GM12878 (cell line): ENCODE measurements around the gene CTDP1. TPM values are rescaled to one million over a fixed set of nuclear protein-coding genes. Genes with fewer than 3 reads are reported as not detected.

Experiments used
- ATAC-seq: fragments of 200-7000 bp; cut with Tn5 transposase; 3 replicates; pipeline ENCODE4 v1.9.1; 2020; ENCODE audit warnings: mild to moderate bottlenecking, moderate library complexity
- BruUV-seq: library from RNA; stranded (reverse); fragments of 400-500 nt; replicated peaks from 2 replicates; lab custom pipeline; 2021; lab: Mats Ljungman, UMichigan
- CTCF ChIA-PET: fragments of 300-600 bp; sonication (Branson Sonifier 250); formaldehyde crosslinking; extraction: SDS; loops from one replicate; lab custom pipeline; 2021; ENCODE audit warnings: inconsistent platforms; lab: Yijun Ruan, JAX
- POLR2A ChIA-PET: fragments of 350-600 bp; formaldehyde crosslinking; extraction: SDS; loops from one replicate; lab custom pipeline; 2021; ENCODE audit warnings: inconsistent platforms; lab: Charles Lee
- RAD21 ChIA-PET: fragments of 300-600 bp; sonication (Branson Sonifier 250); formaldehyde crosslinking; loops from one replicate; lab custom pipeline; 2023; ENCODE audit warnings: antibody characterized with exemption; ENCODE audit not compliant: unreplicated experiment; lab: Charles Lee
- SMC1A ChIA-PET: fragments of 300-600 bp; sonication (Branson Sonifier 250); formaldehyde crosslinking; loops from one replicate; lab custom pipeline; 2023; ENCODE audit not compliant: unreplicated experiment, uncharacterized antibody; lab: Charles Lee
- DNase-seq: peaks from one replicate; pipeline ENCODE4 v3.0.0-alpha.2; 2011; ENCODE audit warnings: low read depth, low spot score
- FAIRE-seq: peaks from 3 replicates; lab custom pipeline; 2011; peaks lifted over from hg19 to GRCh38; lab: Jason Lieb, UNC
- H2AFZ ChIP-seq: 2 replicates; pipeline ENCODE4 v1.6.0; 2011; ENCODE audit warnings: low read depth, low read length, control low read depth; ENCODE audit not compliant: control insufficient read depth
- H3K27ac ChIP-seq: 2 replicates; pipeline ENCODE4 v1.5.1; 2011; ENCODE audit warnings: control low read depth; ENCODE audit not compliant: control insufficient read depth, insufficient read depth
- H3K27me3 ChIP-seq, 2 experiments: replicated peaks in 1 of 2; 2 replicates each; pipeline versions ENCODE4 v1.6.0 to v1.6.1; 2011; ENCODE audit warnings: low read length in 1 of 2; ENCODE audit not compliant: control insufficient read depth in 2 of 2, insufficient read depth in 2 of 2
- H3K36me3 ChIP-seq, 2 experiments: 2 replicates each; pipeline ENCODE4 v1.5.1; 2011; ENCODE audit warnings: low read length in 1 of 2; ENCODE audit not compliant: control insufficient read depth in 2 of 2, insufficient read depth in 2 of 2
- H3K4me1 ChIP-seq: 2 replicates; pipeline ENCODE4 v1.6.1; 2011; ENCODE audit warnings: mild to moderate bottlenecking, low read length, moderate library complexity, mixed read lengths; ENCODE audit not compliant: control insufficient read depth, insufficient read depth
- H3K4me2 ChIP-seq: 2 replicates; pipeline ENCODE4 v1.6.0; 2011; ENCODE audit warnings: control low read depth; ENCODE audit not compliant: control insufficient read depth, insufficient read depth
- H3K4me3 ChIP-seq: fragments of 200-600 bp; sonication (generic); 2 replicates; pipeline ENCODE4 v1.5.1; 2016
- H3K79me2 ChIP-seq: 2 replicates; pipeline ENCODE4 v1.6.0; 2011; ENCODE audit warnings: low read length; ENCODE audit not compliant: control insufficient read depth, insufficient read depth
- H3K9ac ChIP-seq: 2 replicates; pipeline ENCODE4 v1.8.0; 2011; ENCODE audit warnings: low read length, control low read depth, mixed read lengths; ENCODE audit not compliant: control insufficient read depth, insufficient read depth
- H3K9me3 ChIP-seq: replicated peaks from 3 replicates; pipeline ENCODE4 v1.5.1; 2011; ENCODE audit warnings: mild to moderate bottlenecking, low read length; ENCODE audit not compliant: control insufficient read depth, insufficient read depth
- H4K20me1 ChIP-seq: 2 replicates; pipeline ENCODE4 v1.6.0; 2011; ENCODE audit not compliant: control insufficient read depth, insufficient read depth
- MEF2B ChIP-seq: fragments of 450-650 bp; IDR thresholded peaks from 2 replicates; pipeline ENCODE4 v1.6.1; 2018; ENCODE audit warnings: mild to moderate bottlenecking, moderate library complexity; ENCODE audit not compliant: partially characterized antibody, poor library complexity, severe bottlenecking
- MTA2 ChIP-seq: fragments of 450-650 bp; IDR thresholded peaks from 2 replicates; pipeline ENCODE4 v1.6.1; 2016; ENCODE audit warnings: low read depth, mild to moderate bottlenecking, moderate library complexity
- PAX8 ChIP-seq: fragments of 450-650 bp; IDR thresholded peaks from 2 replicates; pipeline ENCODE4 v1.6.1; 2017; ENCODE audit warnings: mild to moderate bottlenecking, moderate library complexity
- POLR2AphosphoS2 ChIP-seq: IDR thresholded peaks from 2 replicates; pipeline ENCODE4 v1.6.1; 2011; ENCODE audit warnings: low read depth, mild to moderate bottlenecking, low read length, improper control_type of control experiment, moderate library complexity
- RCOR1 ChIP-seq: conservative IDR thresholded peaks from 2 replicates; pipeline ENCODE4 v1.6.1; 2012; ENCODE audit warnings: low read depth, low read length, improper control_type of control experiment
- RUNX3 ChIP-seq: IDR thresholded peaks from 2 replicates; pipeline ENCODE4 v1.6.1; 2012; ENCODE audit warnings: low read length, inconsistent platforms
- SMAD5 ChIP-seq: IDR thresholded peaks from 2 replicates; pipeline ENCODE4 v1.6.1; 2016; ENCODE audit warnings: antibody characterized with exemption, low read depth
- SMC3 ChIP-seq: IDR thresholded peaks from 2 replicates; pipeline ENCODE4 v1.6.1; 2011; ENCODE audit warnings: low read length, improper control_type of control experiment, borderline replicate concordance
- SPI1 ChIP-seq: IDR thresholded peaks from 2 replicates; pipeline ENCODE4 v1.6.1; 2011; ENCODE audit warnings: low read depth, mild to moderate bottlenecking, low read length, moderate library complexity, borderline replicate concordance; ENCODE audit not compliant: insufficient read depth
- YBX1 ChIP-seq: fragments of 450-650 bp; IDR thresholded peaks from 2 replicates; pipeline ENCODE4 v1.6.1; 2016; ENCODE audit warnings: antibody characterized with exemption
- ZNF207 ChIP-seq: fragments of 450-650 bp; IDR thresholded peaks from 2 replicates; pipeline ENCODE4 v1.6.1; 2014; ENCODE audit warnings: antibody characterized with exemption, mild to moderate bottlenecking, borderline replicate concordance
- ZNF384 ChIP-seq: IDR thresholded peaks from 2 replicates; pipeline ENCODE4 v1.6.1; 2012; ENCODE audit warnings: low read depth, mild to moderate bottlenecking, low read length, improper control_type of control experiment, borderline replicate concordance
- WGBS: methylation state at CpG from one replicate; pipeline ENCODE4 v1.1.6; 2016; ENCODE audit warnings: low lambda C conversion rate; ENCODE audit not compliant: insufficient replicate concordance, insufficient coverage; ENCODE audit errors: missing lambda C conversion rate; 5-methylcytosine and 5-hydroxymethylcytosine counted together
- in situ Hi-C: fragments of 300-500 bp; cut with MboI; formaldehyde crosslinking; loops from 9 replicates; pipeline ENCODE4 v1.14.3; 2018; ENCODE audit warnings: mixed read lengths
- intact Hi-C: fragments of 100-400 bp; cut with micrococcal nuclease; formaldehyde crosslinking; loops from one replicate; pipeline ENCODE4 v1.14.2; 2022; ENCODE audit not compliant: unreplicated experiment
- polyA plus RNA-seq, 11 experiments: library from polyadenylated mRNA; depleted of rRNA in 4 of 11; unstranded in 6 of 11; stranded (reverse) in 5 of 11; fragments of >200 nt; fragmentation: Nextera tagmentation in 4 of 11; fragmentation: Illumina TruSeq in 1 of 11; extraction: Ambion mirVana in 4 of 11; extraction: Trizol in 1 of 11; gene quantifications; 1 replicate in 1 of 11; 2 replicates in 10 of 11; pipeline versions ENCODE4 v1.2.1 to v1.2.3, GENCODE V29; 2011 to 2016; ENCODE audit warnings: inconsistent platforms in 2 of 11, missing spikeins in 2 of 11, low read depth in 1 of 11
- total RNA-seq, 4 experiments: library from RNA; depleted of rRNA in 3 of 4; stranded (reverse); fragments of >200 nt in 3 of 4; fragmentation: Illumina TruSeq in 1 of 4; extraction: Trizol in 1 of 4; gene quantifications; 2 replicates each; pipeline versions ENCODE4 v1.2.1 to v1.2.3, GENCODE V29; 2013 to 2021
- TF ChIP-seq, protein P1 (sequence below): fragments of 450-650 bp; IDR thresholded peaks from 2 replicates; pipeline ENCODE4 v1.6.1; 2014; ENCODE audit warnings: mild to moderate bottlenecking
- TF ChIP-seq, protein P2 (sequence below): fragments of 450-650 bp; IDR thresholded peaks from 2 replicates; pipeline ENCODE4 v1.6.1; 2017; ENCODE audit warnings: antibody characterized with exemption, mild to moderate bottlenecking, moderate library complexity
- TF ChIP-seq, protein P3 (sequence below): IDR thresholded peaks from 2 replicates; pipeline ENCODE4 v1.6.1; 2012; ENCODE audit warnings: improper control_type of control experiment, low read depth, low read length; ENCODE audit not compliant: insufficient replicate concordance

CTDP1 gene
- total and polyA plus RNA-seq, 10 of the 15 experiments (the other 5 are each of a cell fraction or from before 2014, with no cell fraction given), result 0.32 to 31.3 (median 8.8) TPM

DNA sequence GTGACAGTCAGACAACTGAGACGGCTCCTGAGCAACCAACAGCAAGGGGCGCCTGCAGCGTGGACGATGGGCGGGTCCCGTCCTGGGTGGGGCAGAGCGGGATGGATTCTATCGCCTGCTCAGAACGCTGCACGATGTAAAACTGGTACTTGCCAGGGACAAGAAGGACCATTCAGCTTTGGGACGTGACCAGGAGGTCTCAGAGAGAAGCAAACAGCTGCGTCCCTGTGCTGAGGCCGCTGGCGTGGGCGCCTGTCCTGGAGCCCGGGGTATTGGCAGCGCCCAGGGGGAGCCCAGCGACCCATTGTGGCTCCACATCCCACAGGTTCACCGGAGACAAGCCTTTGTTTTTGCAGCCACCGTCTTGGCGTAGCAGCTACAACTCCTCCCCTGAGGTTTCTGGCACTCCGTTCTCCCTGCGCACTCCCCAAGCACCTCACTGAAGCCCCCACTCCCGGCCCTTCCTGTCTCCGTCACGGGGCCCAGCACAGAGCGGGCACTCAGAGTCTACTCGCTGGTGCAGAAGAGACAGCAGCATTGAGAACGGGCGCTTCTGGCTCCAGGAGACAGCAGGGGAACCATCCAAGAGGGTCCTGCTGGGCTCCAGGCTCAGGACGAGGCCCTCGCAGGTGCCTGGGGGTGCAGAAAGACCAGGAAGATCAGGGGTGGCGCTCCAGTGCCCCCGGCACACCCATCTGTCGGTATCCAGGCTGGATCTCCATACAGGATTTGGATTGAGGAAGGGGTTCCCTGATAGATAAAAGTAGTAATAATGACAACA is 96.0 kb downstream of the CTDP1 start:
- H2AFZ ChIP-seq, result no peak overlapping the region
- no peaks in the 10 kb centered on the region for H3K79me2 ChIP-seq
- ChIA-PET CTCF (no interaction called here), POLR2A (no interaction called here), SMC1A (no interaction called here), RAD21 (no interaction called here)
- intact Hi-C loops, result no loop called here
- FAIRE-seq (no peak), ATAC-seq (no peak), DNase-seq (no peak)
- no TSS peak for BruUV-seq
- H3K36me3 ChIP-seq, result no peaks in the 10 kb centered on the region
- H3K9ac ChIP-seq, result no peak overlapping the region
- H3K27me3 ChIP-seq, result no peaks in the 10 kb centered on the region
- H3K27ac ChIP-seq, result no peak overlapping the region
- peaks cover 2% of the 10 kb centered on the region; the same call in 1 of the 3 replicates for H3K9me3 ChIP-seq
- in situ Hi-C loops, result no loop called here
- H3K4me1 ChIP-seq, result no peaks in the 10 kb centered on the region
- H3K4me3 ChIP-seq, result no peak overlapping the region
- no peaks in the 10 kb centered on the region for H4K20me1 ChIP-seq
- WGBS, result 54% methylated on average over 35 of the region's 35 CpGs
- H3K4me2 ChIP-seq, result no peak overlapping the region
- TF ChIP-seq, protein P1, sequence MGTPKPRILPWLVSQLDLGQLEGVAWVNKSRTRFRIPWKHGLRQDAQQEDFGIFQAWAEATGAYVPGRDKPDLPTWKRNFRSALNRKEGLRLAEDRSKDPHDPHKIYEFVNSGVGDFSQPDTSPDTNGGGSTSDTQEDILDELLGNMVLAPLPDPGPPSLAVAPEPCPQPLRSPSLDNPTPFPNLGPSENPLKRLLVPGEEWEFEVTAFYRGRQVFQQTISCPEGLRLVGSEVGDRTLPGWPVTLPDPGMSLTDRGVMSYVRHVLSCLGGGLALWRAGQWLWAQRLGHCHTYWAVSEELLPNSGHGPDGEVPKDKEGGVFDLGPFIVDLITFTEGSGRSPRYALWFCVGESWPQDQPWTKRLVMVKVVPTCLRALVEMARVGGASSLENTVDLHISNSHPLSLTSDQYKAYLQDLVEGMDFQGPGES, result no peak
- TF ChIP-seq SMAD5, result no peak
- no peak for TF ChIP-seq RCOR1
- no peak for TF ChIP-seq ZNF384
- TF ChIP-seq, protein P2, sequence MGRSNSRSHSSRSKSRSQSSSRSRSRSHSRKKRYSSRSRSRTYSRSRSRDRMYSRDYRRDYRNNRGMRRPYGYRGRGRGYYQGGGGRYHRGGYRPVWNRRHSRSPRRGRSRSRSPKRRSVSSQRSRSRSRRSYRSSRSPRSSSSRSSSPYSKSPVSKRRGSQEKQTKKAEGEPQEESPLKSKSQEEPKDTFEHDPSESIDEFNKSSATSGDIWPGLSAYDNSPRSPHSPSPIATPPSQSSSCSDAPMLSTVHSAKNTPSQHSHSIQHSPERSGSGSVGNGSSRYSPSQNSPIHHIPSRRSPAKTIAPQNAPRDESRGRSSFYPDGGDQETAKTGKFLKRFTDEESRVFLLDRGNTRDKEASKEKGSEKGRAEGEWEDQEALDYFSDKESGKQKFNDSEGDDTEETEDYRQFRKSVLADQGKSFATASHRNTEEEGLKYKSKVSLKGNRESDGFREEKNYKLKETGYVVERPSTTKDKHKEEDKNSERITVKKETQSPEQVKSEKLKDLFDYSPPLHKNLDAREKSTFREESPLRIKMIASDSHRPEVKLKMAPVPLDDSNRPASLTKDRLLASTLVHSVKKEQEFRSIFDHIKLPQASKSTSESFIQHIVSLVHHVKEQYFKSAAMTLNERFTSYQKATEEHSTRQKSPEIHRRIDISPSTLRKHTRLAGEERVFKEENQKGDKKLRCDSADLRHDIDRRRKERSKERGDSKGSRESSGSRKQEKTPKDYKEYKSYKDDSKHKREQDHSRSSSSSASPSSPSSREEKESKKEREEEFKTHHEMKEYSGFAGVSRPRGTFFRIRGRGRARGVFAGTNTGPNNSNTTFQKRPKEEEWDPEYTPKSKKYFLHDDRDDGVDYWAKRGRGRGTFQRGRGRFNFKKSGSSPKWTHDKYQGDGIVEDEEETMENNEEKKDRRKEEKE, result no peak
- TF ChIP-seq SPI1, result no peak
- no peak for TF ChIP-seq PAX8
- TF ChIP-seq, protein P3, sequence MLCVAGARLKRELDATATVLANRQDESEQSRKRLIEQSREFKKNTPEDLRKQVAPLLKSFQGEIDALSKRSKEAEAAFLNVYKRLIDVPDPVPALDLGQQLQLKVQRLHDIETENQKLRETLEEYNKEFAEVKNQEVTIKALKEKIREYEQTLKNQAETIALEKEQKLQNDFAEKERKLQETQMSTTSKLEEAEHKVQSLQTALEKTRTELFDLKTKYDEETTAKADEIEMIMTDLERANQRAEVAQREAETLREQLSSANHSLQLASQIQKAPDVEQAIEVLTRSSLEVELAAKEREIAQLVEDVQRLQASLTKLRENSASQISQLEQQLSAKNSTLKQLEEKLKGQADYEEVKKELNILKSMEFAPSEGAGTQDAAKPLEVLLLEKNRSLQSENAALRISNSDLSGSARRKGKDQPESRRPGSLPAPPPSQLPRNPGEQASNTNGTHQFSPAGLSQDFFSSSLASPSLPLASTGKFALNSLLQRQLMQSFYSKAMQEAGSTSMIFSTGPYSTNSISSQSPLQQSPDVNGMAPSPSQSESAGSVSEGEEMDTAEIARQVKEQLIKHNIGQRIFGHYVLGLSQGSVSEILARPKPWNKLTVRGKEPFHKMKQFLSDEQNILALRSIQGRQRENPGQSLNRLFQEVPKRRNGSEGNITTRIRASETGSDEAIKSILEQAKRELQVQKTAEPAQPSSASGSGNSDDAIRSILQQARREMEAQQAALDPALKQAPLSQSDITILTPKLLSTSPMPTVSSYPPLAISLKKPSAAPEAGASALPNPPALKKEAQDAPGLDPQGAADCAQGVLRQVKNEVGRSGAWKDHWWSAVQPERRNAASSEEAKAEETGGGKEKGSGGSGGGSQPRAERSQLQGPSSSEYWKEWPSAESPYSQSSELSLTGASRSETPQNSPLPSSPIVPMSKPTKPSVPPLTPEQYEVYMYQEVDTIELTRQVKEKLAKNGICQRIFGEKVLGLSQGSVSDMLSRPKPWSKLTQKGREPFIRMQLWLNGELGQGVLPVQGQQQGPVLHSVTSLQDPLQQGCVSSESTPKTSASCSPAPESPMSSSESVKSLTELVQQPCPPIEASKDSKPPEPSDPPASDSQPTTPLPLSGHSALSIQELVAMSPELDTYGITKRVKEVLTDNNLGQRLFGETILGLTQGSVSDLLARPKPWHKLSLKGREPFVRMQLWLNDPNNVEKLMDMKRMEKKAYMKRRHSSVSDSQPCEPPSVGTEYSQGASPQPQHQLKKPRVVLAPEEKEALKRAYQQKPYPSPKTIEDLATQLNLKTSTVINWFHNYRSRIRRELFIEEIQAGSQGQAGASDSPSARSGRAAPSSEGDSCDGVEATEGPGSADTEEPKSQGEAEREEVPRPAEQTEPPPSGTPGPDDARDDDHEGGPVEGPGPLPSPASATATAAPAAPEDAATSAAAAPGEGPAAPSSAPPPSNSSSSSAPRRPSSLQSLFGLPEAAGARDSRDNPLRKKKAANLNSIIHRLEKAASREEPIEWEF, result no peak
- TF ChIP-seq SMC3, result no peak
- TF ChIP-seq MTA2, result no peak
- no peak for TF ChIP-seq RUNX3
- no peak for TF ChIP-seq ZNF207
- no peak for TF ChIP-seq YBX1
- TF ChIP-seq MEF2B, result no peak
- no peak for TF ChIP-seq POLR2AphosphoS2
